ENCODE results near the gene ZC3HAV1. TPM values are rescaled to one million over a fixed set of nuclear protein-coding genes. Genes with fewer than 3 reads are reported as not detected.

The ZC3HAV1 gene
- total and polyA plus RNA-seq, 9 of the 15 experiments (the other 6 are each of a cell fraction or from before 2014, with no cell fraction given), result 11.9 to 40.5 (median 23.9) TPM

GRCh38 chr7:139043823-139044812 is 65.4 kb downstream of the ZC3HAV1 start (continued):
- TF ChIP-seq, protein P1, sequence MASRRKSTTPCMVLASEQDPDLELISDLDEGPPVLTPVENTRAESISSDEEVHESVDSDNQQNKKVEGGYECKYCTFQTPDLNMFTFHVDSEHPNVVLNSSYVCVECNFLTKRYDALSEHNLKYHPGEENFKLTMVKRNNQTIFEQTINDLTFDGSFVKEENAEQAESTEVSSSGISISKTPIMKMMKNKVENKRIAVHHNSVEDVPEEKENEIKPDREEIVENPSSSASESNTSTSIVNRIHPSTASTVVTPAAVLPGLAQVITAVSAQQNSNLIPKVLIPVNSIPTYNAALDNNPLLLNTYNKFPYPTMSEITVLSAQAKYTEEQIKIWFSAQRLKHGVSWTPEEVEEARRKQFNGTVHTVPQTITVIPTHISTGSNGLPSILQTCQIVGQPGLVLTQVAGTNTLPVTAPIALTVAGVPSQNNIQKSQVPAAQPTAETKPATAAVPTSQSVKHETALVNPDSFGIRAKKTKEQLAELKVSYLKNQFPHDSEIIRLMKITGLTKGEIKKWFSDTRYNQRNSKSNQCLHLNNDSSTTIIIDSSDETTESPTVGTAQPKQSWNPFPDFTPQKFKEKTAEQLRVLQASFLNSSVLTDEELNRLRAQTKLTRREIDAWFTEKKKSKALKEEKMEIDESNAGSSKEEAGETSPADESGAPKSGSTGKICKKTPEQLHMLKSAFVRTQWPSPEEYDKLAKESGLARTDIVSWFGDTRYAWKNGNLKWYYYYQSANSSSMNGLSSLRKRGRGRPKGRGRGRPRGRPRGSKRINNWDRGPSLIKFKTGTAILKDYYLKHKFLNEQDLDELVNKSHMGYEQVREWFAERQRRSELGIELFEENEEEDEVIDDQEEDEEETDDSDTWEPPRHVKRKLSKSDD (conservative IDR thresholded peaks at IDR 0.05; ENCODE audit: low read length), result no peak
- TF ChIP-seq CHAMP1 (IDR thresholded peaks at IDR 0.05) (peak; percentile 79), PHF20 (IDR thresholded peaks at IDR 0.05; ENCODE audit: partially characterized antibody) (no peak), BACH1 (tag; IDR thresholded peaks at IDR 0.05) (peak; percentile 73), ARID4B (CRISPR knock-in tag; IDR thresholded peaks at IDR 0.05) (no peak), GTF2A2 (tag; IDR thresholded peaks at IDR 0.05) (no peak), MEIS2 (IDR thresholded peaks at IDR 0.05; ENCODE audit: partially characterized antibody) (no peak), CBX2 (IDR thresholded peaks at IDR 0.05; ENCODE audit: insufficient read depth, low read length, poor library complexity, severe bottlenecking) (no peak)
- TF ChIP-seq, protein P2, sequence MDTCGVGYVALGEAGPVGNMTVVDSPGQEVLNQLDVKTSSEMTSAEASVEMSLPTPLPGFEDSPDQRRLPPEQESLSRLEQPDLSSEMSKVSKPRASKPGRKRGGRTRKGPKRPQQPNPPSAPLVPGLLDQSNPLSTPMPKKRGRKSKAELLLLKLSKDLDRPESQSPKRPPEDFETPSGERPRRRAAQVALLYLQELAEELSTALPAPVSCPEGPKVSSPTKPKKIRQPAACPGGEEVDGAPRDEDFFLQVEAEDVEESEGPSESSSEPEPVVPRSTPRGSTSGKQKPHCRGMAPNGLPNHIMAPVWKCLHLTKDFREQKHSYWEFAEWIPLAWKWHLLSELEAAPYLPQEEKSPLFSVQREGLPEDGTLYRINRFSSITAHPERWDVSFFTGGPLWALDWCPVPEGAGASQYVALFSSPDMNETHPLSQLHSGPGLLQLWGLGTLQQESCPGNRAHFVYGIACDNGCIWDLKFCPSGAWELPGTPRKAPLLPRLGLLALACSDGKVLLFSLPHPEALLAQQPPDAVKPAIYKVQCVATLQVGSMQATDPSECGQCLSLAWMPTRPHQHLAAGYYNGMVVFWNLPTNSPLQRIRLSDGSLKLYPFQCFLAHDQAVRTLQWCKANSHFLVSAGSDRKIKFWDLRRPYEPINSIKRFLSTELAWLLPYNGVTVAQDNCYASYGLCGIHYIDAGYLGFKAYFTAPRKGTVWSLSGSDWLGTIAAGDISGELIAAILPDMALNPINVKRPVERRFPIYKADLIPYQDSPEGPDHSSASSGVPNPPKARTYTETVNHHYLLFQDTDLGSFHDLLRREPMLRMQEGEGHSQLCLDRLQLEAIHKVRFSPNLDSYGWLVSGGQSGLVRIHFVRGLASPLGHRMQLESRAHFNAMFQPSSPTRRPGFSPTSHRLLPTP (IDR thresholded peaks at IDR 0.05; ENCODE audit: borderline replicate concordance, extremely low read depth, insufficient read length), result no peak
- TF ChIP-seq, protein P3, sequence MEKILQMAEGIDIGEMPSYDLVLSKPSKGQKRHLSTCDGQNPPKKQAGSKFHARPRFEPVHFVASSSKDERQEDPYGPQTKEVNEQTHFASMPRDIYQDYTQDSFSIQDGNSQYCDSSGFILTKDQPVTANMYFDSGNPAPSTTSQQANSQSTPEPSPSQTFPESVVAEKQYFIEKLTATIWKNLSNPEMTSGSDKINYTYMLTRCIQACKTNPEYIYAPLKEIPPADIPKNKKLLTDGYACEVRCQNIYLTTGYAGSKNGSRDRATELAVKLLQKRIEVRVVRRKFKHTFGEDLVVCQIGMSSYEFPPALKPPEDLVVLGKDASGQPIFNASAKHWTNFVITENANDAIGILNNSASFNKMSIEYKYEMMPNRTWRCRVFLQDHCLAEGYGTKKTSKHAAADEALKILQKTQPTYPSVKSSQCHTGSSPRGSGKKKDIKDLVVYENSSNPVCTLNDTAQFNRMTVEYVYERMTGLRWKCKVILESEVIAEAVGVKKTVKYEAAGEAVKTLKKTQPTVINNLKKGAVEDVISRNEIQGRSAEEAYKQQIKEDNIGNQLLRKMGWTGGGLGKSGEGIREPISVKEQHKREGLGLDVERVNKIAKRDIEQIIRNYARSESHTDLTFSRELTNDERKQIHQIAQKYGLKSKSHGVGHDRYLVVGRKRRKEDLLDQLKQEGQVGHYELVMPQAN (IDR thresholded peaks at IDR 0.05; ENCODE audit: borderline replicate concordance), result no peak; the same call in 1 of the 2 replicates

All from K562 (cell line).